Activated naive CD8-positive, alpha-beta T cell treated with anti-CD3 and anti-CD28 coated beads, Interleukin-2, amount 10 ng/mL, durations not matched to agents 7 days and 5 days (primary cell): Measurements from ENCODE around the gene FNIP2. TPM values are rescaled to one million over a fixed set of nuclear protein-coding genes. Genes with fewer than 3 reads are reported as not detected.

ENCODE experiments used
- ATAC-seq: fragments of 150-1000 bp; cut with Tn5 transposase; one replicate; pipeline ENCODE4 v1.10.0; 2021; ENCODE audit warnings: low read depth, moderate library complexity
- POLR2A ChIA-PET: fragments of 350-600 bp; sonication (Branson Sonifier 250); formaldehyde crosslinking; loops from one replicate; lab custom pipeline; 2021; ENCODE audit warnings: antibody characterized with exemption; lab: Charles Lee
- DNase-seq: peaks from one replicate; pipeline ENCODE4 v3.0.0; 2021
- H3K27ac Mint-ChIP-seq: one replicate; pipeline ENCODE4 v1.8.0; 2022; ENCODE audit warnings: mild to moderate bottlenecking, mixed read lengths
- H3K27me3 Mint-ChIP-seq: one replicate; pipeline ENCODE4 v1.8.0; 2022; ENCODE audit warnings: mild to moderate bottlenecking, moderate library complexity, mixed read lengths
- H3K36me3 Mint-ChIP-seq: one replicate; pipeline ENCODE4 v1.8.0; 2021; ENCODE audit warnings: mild to moderate bottlenecking, mixed read lengths
- H3K4me1 Mint-ChIP-seq: one replicate; pipeline ENCODE4 v1.8.0; 2021; ENCODE audit warnings: mixed read lengths
- H3K4me3 Mint-ChIP-seq: one replicate; pipeline ENCODE4 v1.8.0; 2022; ENCODE audit warnings: mild to moderate bottlenecking, moderate library complexity, mixed read lengths
- H3K9me3 Mint-ChIP-seq: one replicate; pipeline ENCODE4 v1.8.0; 2021; ENCODE audit warnings: mixed read lengths
- total RNA-seq, 2 experiments: library from RNA; stranded (reverse); gene quantifications; one replicate each; pipeline ENCODE4 v1.2.3, GENCODE V29; 2021

The FNIP2 gene
- total RNA-seq, 2 experiments from 2014 or later, result 15.3 to 15.7 TPM

- H3K4me1 Mint-ChIP-seq, result peaks cover 25% of the 10 kb centered on the region
- no peaks in the 10 kb centered on the region for H3K9me3 Mint-ChIP-seq
- H3K27ac Mint-ChIP-seq, result no peak overlapping the region
- ATAC-seq (no peak), DNase-seq (no peak)
- H3K27me3 Mint-ChIP-seq, result no peaks in the 10 kb centered on the region
- peaks cover 35% of the 10 kb centered on the region for H3K36me3 Mint-ChIP-seq
- H3K4me3 Mint-ChIP-seq, result no peak overlapping the region
- POLR2A ChIA-PET, result no interaction called here
Observed at GRCh38 chr4:158829254-158829653, 60.4 kb downstream of the FNIP2 start.

- no peak overlapping the region for H3K27ac Mint-ChIP-seq
- ATAC-seq (no peak), DNase-seq (no peak)
- H3K4me1 Mint-ChIP-seq, result peaks cover 4% of the 10 kb centered on the region
- no peaks in the 10 kb centered on the region for H3K9me3 Mint-ChIP-seq
- peaks cover 38% of the 10 kb centered on the region for H3K36me3 Mint-ChIP-seq
- POLR2A ChIA-PET, result no interaction called here
- no peak overlapping the region for H3K4me3 Mint-ChIP-seq
- no peaks in the 10 kb centered on the region for H3K27me3 Mint-ChIP-seq
Observed at GRCh38 chr4:158833602-158834001, 64.8 kb downstream of the FNIP2 start.

GRCh38 chr4:158835226-158836001 lies 66.6 kb downstream of the FNIP2 start:
- no peak for DNase-seq
- Mint-ChIP-seq H3K4me1 (peaks cover 4% of the 10 kb centered on the region), H3K27me3 (no peaks in the 10 kb centered on the region), H3K36me3 (peaks cover 38% of the 10 kb centered on the region), H3K27ac (no peak overlapping the region), H3K9me3 (no peaks in the 10 kb centered on the region), H3K4me3 (no peak overlapping the region)
- no peak for ATAC-seq
- POLR2A ChIA-PET, result no interaction called here

GRCh38 chr4:158836002-158836369 lies 67.2 kb downstream of the FNIP2 start:
- POLR2A ChIA-PET, result no interaction called here
- Mint-ChIP-seq H3K9me3 (no peaks in the 10 kb centered on the region), H3K27me3 (no peaks in the 10 kb centered on the region), H3K27ac (no peak overlapping the region), H3K4me1 (peaks cover 3% of the 10 kb centered on the region), H3K4me3 (no peak overlapping the region), H3K36me3 (peaks cover 34% of the 10 kb centered on the region)
- no peak for ATAC-seq
- DNase-seq, result no peak

- no peaks in the 10 kb centered on the region for H3K9me3 Mint-ChIP-seq
- no peaks in the 10 kb centered on the region for H3K27me3 Mint-ChIP-seq
- peaks cover 2% of the 10 kb centered on the region for H3K4me1 Mint-ChIP-seq
- POLR2A ChIA-PET, result no interaction called here
- no peak for ATAC-seq
- peaks cover 33% of the 10 kb centered on the region for H3K36me3 Mint-ChIP-seq
- DNase-seq, result no peak
- H3K4me3 Mint-ChIP-seq, result no peak overlapping the region
- no peak overlapping the region for H3K27ac Mint-ChIP-seq
Observed at GRCh38 chr4:158836828-158837449, 68.1 kb downstream of the FNIP2 start.

- Mint-ChIP-seq H3K9me3 (no peaks in the 10 kb centered on the region), H3K27me3 (no peaks in the 10 kb centered on the region), H3K4me1 (peaks cover 2% of the 10 kb centered on the region), H3K27ac (no peak overlapping the region), H3K36me3 (peaks cover 32% of the 10 kb centered on the region), H3K4me3 (no peak overlapping the region)
- ATAC-seq (no peak), DNase-seq (no peak)
- POLR2A ChIA-PET, result no interaction called here
Observed at GRCh38 chr4:158837527-158838141, 68.8 kb downstream of the FNIP2 start.

- Mint-ChIP-seq H3K27ac (no peak overlapping the region), H3K36me3 (peaks cover 28% of the 10 kb centered on the region), H3K27me3 (no peaks in the 10 kb centered on the region), H3K4me1 (peaks cover 2% of the 10 kb centered on the region), H3K9me3 (no peaks in the 10 kb centered on the region), H3K4me3 (no peak overlapping the region)
- POLR2A ChIA-PET, result no interaction called here
- ATAC-seq (no peak), DNase-seq (no peak)
Observed at GRCh38 chr4:158840131-158840530, 71.3 kb downstream of the FNIP2 start.

- Mint-ChIP-seq H3K27ac (no peak overlapping the region), H3K27me3 (no peaks in the 10 kb centered on the region), H3K36me3 (peaks cover 21% of the 10 kb centered on the region), H3K4me1 (no peaks in the 10 kb centered on the region), H3K9me3 (no peaks in the 10 kb centered on the region), H3K4me3 (no peak overlapping the region)
- DNase-seq (no peak), ATAC-seq (no peak)
- POLR2A ChIA-PET, result no interaction called here
Observed at GRCh38 chr4:158841540-158841939, 72.7 kb downstream of the FNIP2 start.

- H3K27ac Mint-ChIP-seq, result no peak overlapping the region
- POLR2A ChIA-PET, result no interaction called here
Observed at GRCh38 chr4:158845311-158846041, 76.7 kb downstream of the FNIP2 start.

GRCh38 chr4:158847535-158847934 lies 78.7 kb downstream of the FNIP2 start:
- no peaks in the 10 kb centered on the region for H3K27me3 Mint-ChIP-seq
- POLR2A ChIA-PET, result no interaction called here
- no peak overlapping the region for H3K4me3 Mint-ChIP-seq
- peaks cover 5% of the 10 kb centered on the region for H3K4me1 Mint-ChIP-seq
- ATAC-seq, result no peak
- no peak for DNase-seq
- H3K36me3 Mint-ChIP-seq, result peaks cover 6% of the 10 kb centered on the region
- H3K27ac Mint-ChIP-seq, result no peak overlapping the region
- H3K9me3 Mint-ChIP-seq, result no peaks in the 10 kb centered on the region

More at GRCh38 chr4:158845311-158846041, 76.7 kb downstream of the FNIP2 start:
- Mint-ChIP-seq H3K27me3 (no peaks in the 10 kb centered on the region), H3K4me3 (no peak overlapping the region), H3K9me3 (no peaks in the 10 kb centered on the region), H3K36me3 (peaks cover 9% of the 10 kb centered on the region), H3K4me1 (peaks cover 3% of the 10 kb centered on the region)
- ATAC-seq (no peak), DNase-seq (no peak)

- Mint-ChIP-seq H3K4me1 (peaks cover 5% of the 10 kb centered on the region), H3K27me3 (no peaks in the 10 kb centered on the region), H3K9me3 (no peaks in the 10 kb centered on the region), H3K36me3 (no peaks in the 10 kb centered on the region), H3K27ac (no peak overlapping the region), H3K4me3 (no peak overlapping the region)
- no peak for DNase-seq
- POLR2A ChIA-PET, result no interaction called here
- no peak for ATAC-seq
Observed at GRCh38 chr4:158849681-158850080, 80.9 kb downstream of the FNIP2 start.

- no peaks in the 10 kb centered on the region for H3K27me3 Mint-ChIP-seq
- POLR2A ChIA-PET, result no interaction called here
- no peaks in the 10 kb centered on the region for H3K9me3 Mint-ChIP-seq
- no peaks in the 10 kb centered on the region for H3K36me3 Mint-ChIP-seq
- peaks cover 5% of the 10 kb centered on the region for H3K4me1 Mint-ChIP-seq
- no peak overlapping the region for H3K4me3 Mint-ChIP-seq
- H3K27ac Mint-ChIP-seq, result no peak overlapping the region
- DNase-seq (no peak), ATAC-seq (no peak)
Observed at GRCh38 chr4:158850371-158850770, 81.5 kb downstream of the FNIP2 start.

- Mint-ChIP-seq H3K27ac (no peak overlapping the region), H3K9me3 (no peaks in the 10 kb centered on the region), H3K27me3 (no peaks in the 10 kb centered on the region), H3K4me3 (no peak overlapping the region), H3K36me3 (no peaks in the 10 kb centered on the region), H3K4me1 (peaks cover 5% of the 10 kb centered on the region)
- ATAC-seq (no peak), DNase-seq (no peak)
- POLR2A ChIA-PET, result no interaction called here
Observed at GRCh38 chr4:158850800-158851644, 82.2 kb downstream of the FNIP2 start.
